GM21825 (cell line): ENCODE measurements around the gene OR8B3.
"Not testable (repeated sequence)": the region's sequence is repeated elsewhere in the genome, so short reads cannot be mapped to it uniquely, and the experiment has no call there.

Experiments
- ATAC-seq: cut with Tn5 transposase; IDR thresholded peaks from one replicate; pipeline ENCODE4 v1.9.1; 2021; ENCODE audit warnings: mild to moderate bottlenecking, moderate library complexity; ENCODE audit not compliant: unreplicated experiment

OR8B3 gene

GRCh38 chr11:124398924-124399323 lies at the start of gene OR8B3:
Gene OR8B3, minus strand, starts transcription at chr11:124399024. Its CDS starts 1,673 bp downstream, at chr11:124397351.
- ATAC-seq: no peak

GRCh38 chr11:124446916-124447315 lies 48.1 kb upstream of the OR8B3 start:
- no peak for ATAC-seq

GRCh38 chr11:124445646-124446150 lies 46.9 kb upstream of the OR8B3 start, which contains the start of gene OR8B8:
Gene OR8B8, minus strand, starts transcription at chr11:124445696. Its CDS starts 4,611 bp downstream, at chr11:124441085.
- no peak for ATAC-seq

GRCh38 chr11:124442847-124443246 lies 44.0 kb upstream of the OR8B3 start:
- no peak for ATAC-seq

GRCh38 chr11:124442442-124442841 lies 43.6 kb upstream of the OR8B3 start:
- ATAC-seq: no peak

GRCh38 chr11:124441519-124441918 lies 42.7 kb upstream of the OR8B3 start:
- ATAC-seq: no peak

- ATAC-seq: no peak
Measured at GRCh38 chr11:124441081-124441480, 42.3 kb upstream of the OR8B3 start.

GRCh38 chr11:124440608-124441007 lies 41.8 kb upstream of the OR8B3 start:
- no peak for ATAC-seq

GRCh38 chr11:124434699-124435098 lies 35.9 kb upstream of the OR8B3 start:
- no peak for ATAC-seq

- ATAC-seq: no peak
Measured at GRCh38 chr11:124429599-124429998, 30.8 kb upstream of the OR8B3 start.

- no peak for ATAC-seq
Measured at GRCh38 chr11:124424384-124424921, 25.6 kb upstream of the OR8B3 start, which contains the start of gene OR8B4. Gene OR8B4, minus strand, starts transcription at chr11:124424871. Its CDS starts 0 bp downstream, at chr11:124424871.

GRCh38 chr11:124421043-124421442 lies 22.2 kb upstream of the OR8B3 start:
- no peak for ATAC-seq

GRCh38 chr11:124415356-124415923 lies 16.6 kb upstream of the OR8B3 start:
- no peak for ATAC-seq

- no peak for ATAC-seq
Measured at GRCh38 chr11:124409906-124410305, 11.1 kb upstream of the OR8B3 start.

- ATAC-seq: no peak
Measured at GRCh38 chr11:124405581-124405980, 6.8 kb upstream of the OR8B3 start.

GRCh38 chr11:124403186-124403585 lies 4.4 kb upstream of the OR8B3 start:
- ATAC-seq: not testable (repeated sequence)

GRCh38 chr11:124402326-124402922 lies 3.6 kb upstream of the OR8B3 start:
- ATAC-seq: peak; percentile 90

- ATAC-seq: not testable (repeated sequence)
Measured at GRCh38 chr11:124396847-124397246, 2.0 kb downstream of the OR8B3 start.

GRCh38 chr11:124394408-124394807 lies 4.4 kb downstream of the OR8B3 start:
- ATAC-seq: no peak

- ATAC-seq: no peak
Measured at GRCh38 chr11:124384399-124384798, 14.4 kb downstream of the OR8B3 start, which contains the start of gene OR8B2. Gene OR8B2, minus strand, starts transcription at chr11:124384499. Its CDS starts 1,156 bp downstream, at chr11:124383343.

- not testable (repeated sequence) for ATAC-seq
Measured at GRCh38 chr11:124382857-124383256, 16.0 kb downstream of the OR8B3 start.

GRCh38 chr11:124380585-124380984 lies 18.2 kb downstream of the OR8B3 start:
- no peak for ATAC-seq
